ENCODE data around the gene CCN2. TPM values are rescaled to one million over a fixed set of nuclear protein-coding genes. Genes with fewer than 3 reads are reported as not detected.

CCN2 gene
- total RNA-seq, 1 experiment from 2014 or later, result 16.1 TPM

DNA sequence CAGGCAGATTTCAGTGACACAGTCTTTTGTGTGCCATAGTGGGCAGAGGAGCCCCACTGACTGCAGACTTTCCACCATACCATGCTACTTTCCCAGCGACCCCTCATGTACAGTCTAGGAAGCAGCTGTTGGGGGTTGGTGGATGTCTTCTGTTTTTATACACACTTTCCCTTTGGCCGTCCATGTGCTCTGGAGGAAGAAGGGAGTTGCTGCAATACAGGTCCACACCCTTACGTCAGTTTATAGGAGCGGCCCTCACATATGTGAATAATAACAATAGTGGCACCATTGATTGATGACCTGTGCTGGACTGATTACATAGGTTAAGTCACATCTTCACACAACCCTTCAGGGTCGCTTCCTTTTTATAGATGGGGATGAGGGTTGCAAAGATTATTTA is 17.5 kb upstream of the CCN2 start:
- CTCF ChIA-PET, result interaction anchor here (0.6 kb wide), 1 partner anchor 253 kb away, joined by 5 read pairs; no protein-coding TSS in a partner anchor
- Histone ChIP-seq H3K27me3 (replicated peaks; ENCODE audit: control insufficient read depth, insufficient read depth, low read length) (no peaks in the 10 kb centered on the region), H3K4me3 (ENCODE audit: low read depth, low read length) (no peak overlapping the region), H3K4me1 (no peaks in the 10 kb centered on the region), H3K9me3 (no peaks in the 10 kb centered on the region), H3K36me3 (ENCODE audit: control insufficient read depth, insufficient read depth, low read length) (no peaks in the 10 kb centered on the region)
- H3K9me3 Mint-ChIP-seq (ENCODE audit: unreplicated experiment), result no peaks in the 10 kb centered on the region
- POLR2A ChIA-PET, result no interaction called here
- TF ChIP-seq CTCF (IDR thresholded peaks at IDR 0.05; ENCODE audit: insufficient read depth in 1 of 2, low read depth in 1 of 2, low read length in 1 of 2, severe bottlenecking in 1 of 2, unreplicated experiment in 1 of 2), result no peak
- no peak overlapping the region for H3K27ac Mint-ChIP-seq (ENCODE audit: unreplicated experiment)
- H3K4me3 Mint-ChIP-seq (ENCODE audit: unreplicated experiment), result no peak overlapping the region
- no peaks in the 10 kb centered on the region for H3K4me1 Mint-ChIP-seq (ENCODE audit: low read depth, unreplicated experiment)
- no TSS peak for BruUV-seq (replicated peaks)
- H3K27me3 Mint-ChIP-seq (ENCODE audit: insufficient read depth, unreplicated experiment), result no peaks in the 10 kb centered on the region
- no peak for DNase-seq
- H3K36me3 Mint-ChIP-seq (ENCODE audit: insufficient read depth, unreplicated experiment), result no peaks in the 10 kb centered on the region
- intact Hi-C loops (cut with micrococcal nuclease; ENCODE audit: unreplicated experiment), result no loop called here

DNA sequence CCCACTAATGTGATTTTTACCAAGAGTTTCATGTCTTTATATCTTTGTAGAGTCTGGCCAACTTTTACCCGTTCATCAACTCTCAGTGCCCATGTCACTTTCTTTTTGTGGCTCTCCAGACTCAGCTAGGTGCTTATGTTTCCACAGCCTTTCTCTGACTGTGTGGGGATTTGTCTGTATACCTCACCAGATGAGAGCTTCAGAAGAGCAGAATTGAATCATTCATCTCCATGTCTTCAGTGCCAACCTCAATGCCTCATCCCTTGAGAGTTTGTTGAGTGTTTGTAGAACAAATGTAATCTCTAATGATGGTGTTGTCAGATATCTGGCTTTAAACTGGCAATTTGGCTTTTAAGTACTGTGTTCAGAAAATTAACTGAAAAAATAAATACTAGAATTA is 16.8 kb upstream of the CCN2 start:
- Mint-ChIP-seq H3K36me3 (ENCODE audit: insufficient read depth, unreplicated experiment) (no peaks in the 10 kb centered on the region), H3K27me3 (ENCODE audit: insufficient read depth, unreplicated experiment) (no peaks in the 10 kb centered on the region), H3K9me3 (ENCODE audit: unreplicated experiment) (no peaks in the 10 kb centered on the region), H3K4me3 (ENCODE audit: unreplicated experiment) (no peak overlapping the region), H3K4me1 (ENCODE audit: low read depth, unreplicated experiment) (no peaks in the 10 kb centered on the region), H3K27ac (ENCODE audit: unreplicated experiment) (no peak overlapping the region)
- no peak for DNase-seq
- ChIA-PET POLR2A (no interaction called here), CTCF (no interaction called here)
- Histone ChIP-seq H3K9me3 (no peaks in the 10 kb centered on the region), H3K4me3 (ENCODE audit: low read depth, low read length) (no peak overlapping the region), H3K27me3 (replicated peaks; ENCODE audit: control insufficient read depth, insufficient read depth, low read length) (no peaks in the 10 kb centered on the region), H3K4me1 (no peaks in the 10 kb centered on the region), H3K36me3 (ENCODE audit: control insufficient read depth, insufficient read depth, low read length) (no peaks in the 10 kb centered on the region)
- intact Hi-C loops (cut with micrococcal nuclease; ENCODE audit: unreplicated experiment), result no loop called here
- no TSS peak for BruUV-seq (replicated peaks)
- TF ChIP-seq CTCF (IDR thresholded peaks at IDR 0.05; ENCODE audit: insufficient read depth in 1 of 2, low read depth in 1 of 2, low read length in 1 of 2, severe bottlenecking in 1 of 2, unreplicated experiment in 1 of 2), result no peak

GRCh38 chr6:131966443-131966842 is 15.3 kb upstream of the CCN2 start:
- ChIA-PET POLR2A (no interaction called here), CTCF (no interaction called here)
- H3K36me3 ChIP-seq (ENCODE audit: control insufficient read depth, insufficient read depth, low read length), result no peaks in the 10 kb centered on the region
- no peak for DNase-seq
- no TSS peak for BruUV-seq (replicated peaks)
- H3K4me1 ChIP-seq, result no peaks in the 10 kb centered on the region
- Mint-ChIP-seq H3K27me3 (ENCODE audit: insufficient read depth, unreplicated experiment) (no peaks in the 10 kb centered on the region), H3K4me3 (ENCODE audit: unreplicated experiment) (no peak overlapping the region), H3K4me1 (ENCODE audit: low read depth, unreplicated experiment) (no peaks in the 10 kb centered on the region), H3K9me3 (ENCODE audit: unreplicated experiment) (no peaks in the 10 kb centered on the region), H3K36me3 (ENCODE audit: insufficient read depth, unreplicated experiment) (no peaks in the 10 kb centered on the region), H3K27ac (ENCODE audit: unreplicated experiment) (no peak overlapping the region)
- H3K27me3 ChIP-seq (replicated peaks; ENCODE audit: control insufficient read depth, insufficient read depth, low read length), result no peaks in the 10 kb centered on the region
- TF ChIP-seq CTCF (IDR thresholded peaks at IDR 0.05; ENCODE audit: insufficient read depth in 1 of 2, low read depth in 1 of 2, low read length in 1 of 2, severe bottlenecking in 1 of 2, unreplicated experiment in 1 of 2), result no peak
- intact Hi-C loops (cut with micrococcal nuclease; ENCODE audit: unreplicated experiment), result no loop called here
- no peak overlapping the region for H3K4me3 ChIP-seq (ENCODE audit: low read depth, low read length)
- H3K9me3 ChIP-seq, result no peaks in the 10 kb centered on the region
